ENCODE data around the gene TUBG1. TPM values are rescaled to one million over a fixed set of nuclear protein-coding genes. Genes with fewer than 3 reads are reported as not detected.
"Not testable (repeated sequence)": the region's sequence is repeated elsewhere in the genome, so short reads cannot be mapped to it uniquely, and the experiment has no call there.

Gene TUBG1
- total RNA-seq, 6 donors from 2014 or later: 27.3 to 55.4 (median 31.8) TPM

- peaks cover 3 to 15% (median 11%) of the 10 kb centered on the region in 4 donors for H3K4me1 ChIP-seq
- H3K36me3 ChIP-seq: no peaks in the 10 kb centered on the region
- peak; percentile 73 to 89 for ATAC-seq (ENCODE audit: low FRiP score in 2 of 2)
- 21 to 27% methylated on average over 35 to 42 of the region's 42 CpGs for WGBS, 2 donors
- TF ChIP-seq EP300 (IDR thresholded peaks at IDR 0.05) (no peak), POLR2AphosphoS5 (IDR thresholded peaks at IDR 0.05) (peak in 1 of 2 donors; percentile 13)
- H3K27me3 ChIP-seq: peaks cover 0 to 4% (median 0%) of the 10 kb centered on the region in 4 donors
- DNase-seq: peak in 1 of 2 donors; percentile 59
- H3K27ac ChIP-seq: peak overlapping the region; percentile 10 to 79 (median 69)
- H3K4me3 ChIP-seq: peak overlapping the region in 3 of 4 donors; percentile 29 to 46 (median 44)
- H3K9me3 ChIP-seq: no peaks in the 10 kb centered on the region
Observed at GRCh38 chr17:42653179-42654124, 44.0 kb downstream of the TUBG1 start.

- 59 to 60% methylated on average over 2 of the region's 2 CpGs for WGBS, 2 donors
- no peak for ATAC-seq (ENCODE audit: low FRiP score in 2 of 2)
- Histone ChIP-seq H3K9me3 (no peaks in the 10 kb centered on the region), H3K4me3 (no peak overlapping the region), H3K36me3 (no peaks in the 10 kb centered on the region), H3K27me3 (peaks cover 0 to 4% (median 0%) of the 10 kb centered on the region in 4 donors), H3K4me1 (peaks cover 10 to 33% (median 17%) of the 10 kb centered on the region in 4 donors), H3K27ac (no peak overlapping the region)
- DNase-seq: no peak
- TF ChIP-seq POLR2AphosphoS5 (IDR thresholded peaks at IDR 0.05) (no peak), EP300 (IDR thresholded peaks at IDR 0.05) (no peak), CTCF (IDR thresholded peaks at IDR 0.05) (no peak), POLR2A (IDR thresholded peaks at IDR 0.05) (no peak)
Observed at GRCh38 chr17:42655528-42655927, 46.0 kb downstream of the TUBG1 start.

GRCh38 chr17:42657824-42658588 is 48.5 kb downstream of the TUBG1 start:
- ATAC-seq (ENCODE audit: low FRiP score in 2 of 2): no peak
- Histone ChIP-seq H3K27me3 (peaks cover 0 to 4% (median 0%) of the 10 kb centered on the region in 4 donors), H3K36me3 (no peaks in the 10 kb centered on the region)

DNA sequence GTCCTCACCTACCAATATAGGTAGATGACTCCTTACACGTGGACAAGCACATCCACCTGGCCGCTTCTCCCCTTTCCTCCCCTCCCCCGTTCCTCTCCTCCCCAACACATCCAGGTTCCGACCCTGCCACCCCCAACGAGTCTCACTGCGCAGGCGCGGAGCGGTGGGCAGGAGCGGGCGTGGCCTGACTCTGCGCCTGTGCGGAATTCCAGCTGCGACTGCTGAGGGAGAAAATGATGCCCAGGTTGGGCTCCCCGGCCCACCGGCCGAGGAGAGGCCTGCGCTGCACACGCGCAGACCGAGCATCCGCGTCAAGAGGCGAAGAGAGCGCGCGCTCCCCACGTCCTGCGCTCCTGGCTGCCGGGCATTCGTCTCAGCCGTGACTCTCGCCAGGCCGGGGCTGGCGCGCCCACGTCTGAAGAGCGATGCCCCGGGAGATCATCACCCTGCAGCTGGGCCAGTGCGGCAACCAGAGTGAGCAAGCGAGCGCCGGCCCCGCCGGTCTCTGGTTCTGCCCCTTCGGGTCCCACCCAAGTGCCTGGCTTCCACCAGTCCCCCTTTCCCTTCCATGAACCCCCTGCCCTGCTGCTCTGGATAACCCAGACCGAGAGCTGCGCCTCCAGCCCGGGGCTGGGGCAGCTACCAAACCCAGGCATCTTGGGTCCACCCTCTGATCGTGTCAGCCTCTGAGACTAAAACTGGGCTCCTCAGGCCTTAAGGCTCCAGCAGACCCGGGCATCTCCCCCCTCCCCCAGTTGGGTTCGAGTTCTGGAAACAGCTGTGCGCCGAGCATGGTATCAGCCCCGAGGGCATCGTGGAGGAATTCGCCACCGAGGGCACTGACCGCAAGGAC is 49.8 kb downstream of the TUBG1 start, which contains the start of gene TUBG2:
TUBG2 (plus strand) TSS at position 206 of the 853 bp plus-strand sequence; CDS start at position 426, 220 bp downstream.
- H3K27me3 ChIP-seq: no peaks in the 10 kb centered on the region
- peak within 1 kb of the TSS; percentile 63 to 82 (median 81) for H3K27ac ChIP-seq
- DNase-seq: peak; percentile 87 to 96
- H3K9me3 ChIP-seq: no peaks in the 10 kb centered on the region
- 1 to 3% methylated on average over 5 to 51 of the region's 59 CpGs for WGBS, 2 donors
- peaks cover 6 to 21% (median 12%) of the 10 kb centered on the region in 4 donors for H3K4me1 ChIP-seq
- peaks cover 0 to 12% (median 1%) of the 10 kb centered on the region in 4 donors for H3K36me3 ChIP-seq
- H3K4me3 ChIP-seq: peak within 1 kb of the TSS; percentile 33 to 77 (median 72)
- no peak for TF ChIP-seq EP300 (IDR thresholded peaks at IDR 0.05)
- peak in 1 of 6 experiments; percentile 25 for TF ChIP-seq CTCF (IDR thresholded peaks at IDR 0.05)
- TF ChIP-seq POLR2AphosphoS5 (IDR thresholded peaks at IDR 0.05): peak; percentile 23 to 79
- peak in 2 of 4 donors; percentile 71 to 79 for TF ChIP-seq POLR2A (IDR thresholded peaks at IDR 0.05)
- peak; percentile 91 to 94 for ATAC-seq (ENCODE audit: low FRiP score in 2 of 2)

More at GRCh38 chr17:42657824-42658588, 48.5 kb downstream of the TUBG1 start:
- H3K27ac ChIP-seq: no peak overlapping the region
- WGBS, 2 donors: 79 to 90% methylated on average over 9 of the region's 9 CpGs
- no peaks in the 10 kb centered on the region for H3K9me3 ChIP-seq
- H3K4me1 ChIP-seq: peaks cover 10 to 33% (median 20%) of the 10 kb centered on the region in 4 donors
- TF ChIP-seq CTCF (IDR thresholded peaks at IDR 0.05): no peak
- TF ChIP-seq POLR2A (IDR thresholded peaks at IDR 0.05): no peak
- TF ChIP-seq EP300 (IDR thresholded peaks at IDR 0.05): no peak
- TF ChIP-seq POLR2AphosphoS5 (IDR thresholded peaks at IDR 0.05): no peak
- H3K4me3 ChIP-seq: no peak overlapping the region
- no peak for DNase-seq

DNA sequence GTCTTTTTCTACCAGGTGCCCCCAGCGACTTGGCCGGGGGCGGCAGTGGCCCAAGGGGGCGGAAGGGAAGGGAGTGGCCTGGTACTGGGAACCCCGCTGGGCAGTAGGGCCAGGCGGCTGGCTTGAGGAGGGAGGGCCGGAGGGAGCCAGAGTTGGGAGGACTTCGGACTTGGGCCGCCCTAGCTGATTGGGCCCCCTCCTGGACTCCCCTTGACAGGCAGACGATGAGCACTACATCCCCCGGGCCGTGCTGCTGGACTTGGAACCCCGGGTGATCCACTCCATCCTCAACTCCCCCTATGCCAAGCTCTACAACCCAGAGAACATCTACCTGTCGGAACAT is 50.4 kb downstream of the TUBG1 start:
- H3K27me3 ChIP-seq, H3K9me3 ChIP-seq, DNase-seq: not testable (repeated sequence)
- Histone ChIP-seq H3K4me1 (peaks cover 5 to 19% (median 10%) of the 10 kb centered on the region in 4 donors), H3K4me3 (peak overlapping the region in 3 of 4 donors; percentile 68 to 77 (median 76)), H3K36me3 (peaks cover 0 to 13% (median 1%) of the 10 kb centered on the region in 4 donors), H3K27ac (peak overlapping the region in 2 of 4 donors; percentile 80 to 82)
- WGBS, 2 donors: 39% methylated on average over 5 of the region's 14 CpGs; no CpG with 5 or more reads in 1 of the 2 donors
- ATAC-seq (ENCODE audit: low FRiP score in 2 of 2): peak in 1 of 2 donors; percentile 30

Measured in upper lobe of left lung (tissue), 6 donors.